DOHH2 (cell line): Measurements from ENCODE around the gene RAN.

Experiments
- H3F3A ChIP-seq: fragments of 200-600 bp; sonication (generic), shearing (Covaris generic); 2 replicates; pipeline ENCODE4 v1.6.0; 2016; ENCODE audit warnings: antibody characterized with exemption, mild to moderate bottlenecking; ENCODE audit not compliant: control insufficient read depth, insufficient read depth
- H3K27ac ChIP-seq: fragments of 200-600 bp; sonication (generic); 2 replicates; pipeline ENCODE4 v1.5.1; 2014; ENCODE audit warnings: low read depth, mild to moderate bottlenecking, low read length, moderate library complexity
- H3K27me3 ChIP-seq: fragments of 200-600 bp; sonication (generic); 2 replicates; pipeline ENCODE4 v1.6.1; 2014; ENCODE audit warnings: mild to moderate bottlenecking, low read length, mixed read lengths; ENCODE audit not compliant: control insufficient read depth
- H3K36me3 ChIP-seq: fragments of 200-600 bp; sonication (generic); 2 replicates; pipeline ENCODE4 v1.6.1; 2014; ENCODE audit warnings: mild to moderate bottlenecking, low read length, moderate library complexity, mixed read lengths; ENCODE audit not compliant: control insufficient read depth
- H3K4me1 ChIP-seq: fragments of 200-600 bp; sonication (generic); 2 replicates; pipeline ENCODE4 v1.6.1; 2014; ENCODE audit warnings: mild to moderate bottlenecking, low read length, mixed read lengths; ENCODE audit not compliant: control insufficient read depth
- H3K4me2 ChIP-seq: fragments of 200-600 bp; sonication (generic); 2 replicates; pipeline ENCODE4 v1.6.0; 2014; ENCODE audit warnings: mild to moderate bottlenecking, low read length, moderate library complexity
- H3K4me3 ChIP-seq: fragments of 200-600 bp; sonication (generic); 2 replicates; pipeline ENCODE4 v1.5.1; 2014; ENCODE audit warnings: mild to moderate bottlenecking, low read length, mixed read lengths
- H3K79me2 ChIP-seq: fragments of 200-600 bp; sonication (generic); 2 replicates; pipeline ENCODE4 v1.6.1; 2014; ENCODE audit warnings: mild to moderate bottlenecking, low read length, mixed read lengths; ENCODE audit not compliant: control insufficient read depth
- H3K9me2 ChIP-seq: fragments of 200-600 bp; sonication (generic); replicated peaks from 2 replicates; pipeline ENCODE4 v1.6.1; 2014; ENCODE audit warnings: mild to moderate bottlenecking, low read length, mixed read lengths; ENCODE audit not compliant: control insufficient read depth
- H3K9me3 ChIP-seq: fragments of 200-600 bp; sonication (generic); 2 replicates; pipeline ENCODE4 v1.6.1; 2014; ENCODE audit warnings: antibody characterized with exemption, low read length, mixed read lengths; ENCODE audit not compliant: control insufficient read depth, insufficient read depth
- H4K20me1 ChIP-seq: fragments of 200-600 bp; sonication (generic); 2 replicates; pipeline ENCODE4 v1.6.0; 2014; ENCODE audit warnings: low read depth, mild to moderate bottlenecking, antibody characterized with exemption, low read length, moderate library complexity; ENCODE audit not compliant: control insufficient read depth, insufficient read depth
- EZH2phosphoT487 ChIP-seq: fragments of 200-600 bp; sonication (generic); IDR thresholded peaks from 2 replicates; pipeline ENCODE4 v1.6.1; 2017; ENCODE audit warnings: borderline replicate concordance, mild to moderate bottlenecking, antibody characterized with exemption, low read length, moderate library complexity, mixed read lengths
- TF ChIP-seq, protein P1 (sequence below): fragments of 200-600 bp; sonication (generic); IDR thresholded peaks from one replicate; pipeline ENCODE4 v1.5.1; 2014; ENCODE audit warnings: antibody characterized with exemption, mild to moderate bottlenecking, low read depth, low read length; ENCODE audit not compliant: poor library complexity, severe bottlenecking

The RAN gene

DNA sequence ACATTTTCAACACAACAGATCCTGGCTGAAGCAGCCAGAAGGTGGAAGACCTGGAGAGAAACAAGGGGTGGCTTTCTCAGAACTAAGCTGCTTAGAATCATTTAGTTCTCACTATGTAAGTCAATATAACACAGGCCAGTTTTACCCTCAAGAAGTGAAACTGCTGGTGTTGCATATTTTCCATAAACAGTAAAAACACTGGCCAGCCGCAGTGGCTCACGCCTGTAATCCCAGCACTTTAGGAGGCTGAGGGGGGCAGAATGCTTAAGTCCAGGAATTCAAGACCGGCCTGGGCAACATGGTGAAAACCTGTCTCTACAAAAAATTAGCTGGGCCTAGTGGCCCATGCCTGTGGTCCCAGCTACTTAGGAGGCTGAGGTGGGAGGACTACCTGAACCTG lies 44.4 kb upstream of the RAN start:
- H3K9me2 ChIP-seq: no peaks in the 10 kb centered on the region
- peaks cover 5% of the 10 kb centered on the region; the same call in 1 of the 2 replicates for H3F3A ChIP-seq
- no peaks in the 10 kb centered on the region for H3K27me3 ChIP-seq
- no peaks in the 10 kb centered on the region; the same call in 1 of the 2 replicates for H4K20me1 ChIP-seq
- peaks cover 9% of the 10 kb centered on the region for H3K4me1 ChIP-seq
- H3K36me3 ChIP-seq: peaks cover 29% of the 10 kb centered on the region
- H3K4me2 ChIP-seq: no peak overlapping the region
- TF ChIP-seq, protein P1, sequence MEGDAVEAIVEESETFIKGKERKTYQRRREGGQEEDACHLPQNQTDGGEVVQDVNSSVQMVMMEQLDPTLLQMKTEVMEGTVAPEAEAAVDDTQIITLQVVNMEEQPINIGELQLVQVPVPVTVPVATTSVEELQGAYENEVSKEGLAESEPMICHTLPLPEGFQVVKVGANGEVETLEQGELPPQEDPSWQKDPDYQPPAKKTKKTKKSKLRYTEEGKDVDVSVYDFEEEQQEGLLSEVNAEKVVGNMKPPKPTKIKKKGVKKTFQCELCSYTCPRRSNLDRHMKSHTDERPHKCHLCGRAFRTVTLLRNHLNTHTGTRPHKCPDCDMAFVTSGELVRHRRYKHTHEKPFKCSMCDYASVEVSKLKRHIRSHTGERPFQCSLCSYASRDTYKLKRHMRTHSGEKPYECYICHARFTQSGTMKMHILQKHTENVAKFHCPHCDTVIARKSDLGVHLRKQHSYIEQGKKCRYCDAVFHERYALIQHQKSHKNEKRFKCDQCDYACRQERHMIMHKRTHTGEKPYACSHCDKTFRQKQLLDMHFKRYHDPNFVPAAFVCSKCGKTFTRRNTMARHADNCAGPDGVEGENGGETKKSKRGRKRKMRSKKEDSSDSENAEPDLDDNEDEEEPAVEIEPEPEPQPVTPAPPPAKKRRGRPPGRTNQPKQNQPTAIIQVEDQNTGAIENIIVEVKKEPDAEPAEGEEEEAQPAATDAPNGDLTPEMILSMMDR: no peak
- no peak for TF ChIP-seq EZH2phosphoT487
- no peaks in the 10 kb centered on the region for H3K9me3 ChIP-seq
- peaks cover 43% of the 10 kb centered on the region for H3K79me2 ChIP-seq
- no peak overlapping the region for H3K27ac ChIP-seq
- no peak overlapping the region for H3K4me3 ChIP-seq

DNA sequence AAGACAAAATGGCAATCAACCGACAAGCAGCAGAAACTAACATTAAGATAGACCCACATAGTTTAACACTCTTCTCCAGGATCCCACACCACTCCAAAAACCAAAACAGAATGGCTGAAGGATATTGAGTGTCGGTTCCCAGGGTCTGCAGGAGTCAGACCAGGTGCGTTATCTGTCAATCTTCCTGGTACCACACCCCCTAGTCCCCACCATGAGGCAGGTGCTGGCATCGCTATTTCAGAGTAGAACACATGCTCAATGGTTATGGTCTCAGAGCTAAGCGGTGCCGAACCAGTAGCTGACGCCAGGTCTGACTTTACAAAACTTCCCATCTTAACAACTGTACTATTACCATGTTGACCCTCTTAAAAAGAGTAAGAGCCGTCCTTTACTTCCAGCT lies 43.0 kb upstream of the RAN start:
- Histone ChIP-seq H3K4me2 (no peak overlapping the region), H3K36me3 (peaks cover 21% of the 10 kb centered on the region), H3K27ac (no peak overlapping the region), H3K79me2 (peaks cover 56% of the 10 kb centered on the region), H3K9me3 (no peaks in the 10 kb centered on the region), H4K20me1 (no peaks in the 10 kb centered on the region; the same call in 1 of the 2 replicates), H3F3A (peaks cover 5% of the 10 kb centered on the region; the same call in 1 of the 2 replicates), H3K4me1 (peaks cover 9% of the 10 kb centered on the region), H3K27me3 (no peaks in the 10 kb centered on the region), H3K9me2 (no peaks in the 10 kb centered on the region), H3K4me3 (no peak overlapping the region)
- TF ChIP-seq, protein P1: no peak
- no peak for TF ChIP-seq EZH2phosphoT487

DNA sequence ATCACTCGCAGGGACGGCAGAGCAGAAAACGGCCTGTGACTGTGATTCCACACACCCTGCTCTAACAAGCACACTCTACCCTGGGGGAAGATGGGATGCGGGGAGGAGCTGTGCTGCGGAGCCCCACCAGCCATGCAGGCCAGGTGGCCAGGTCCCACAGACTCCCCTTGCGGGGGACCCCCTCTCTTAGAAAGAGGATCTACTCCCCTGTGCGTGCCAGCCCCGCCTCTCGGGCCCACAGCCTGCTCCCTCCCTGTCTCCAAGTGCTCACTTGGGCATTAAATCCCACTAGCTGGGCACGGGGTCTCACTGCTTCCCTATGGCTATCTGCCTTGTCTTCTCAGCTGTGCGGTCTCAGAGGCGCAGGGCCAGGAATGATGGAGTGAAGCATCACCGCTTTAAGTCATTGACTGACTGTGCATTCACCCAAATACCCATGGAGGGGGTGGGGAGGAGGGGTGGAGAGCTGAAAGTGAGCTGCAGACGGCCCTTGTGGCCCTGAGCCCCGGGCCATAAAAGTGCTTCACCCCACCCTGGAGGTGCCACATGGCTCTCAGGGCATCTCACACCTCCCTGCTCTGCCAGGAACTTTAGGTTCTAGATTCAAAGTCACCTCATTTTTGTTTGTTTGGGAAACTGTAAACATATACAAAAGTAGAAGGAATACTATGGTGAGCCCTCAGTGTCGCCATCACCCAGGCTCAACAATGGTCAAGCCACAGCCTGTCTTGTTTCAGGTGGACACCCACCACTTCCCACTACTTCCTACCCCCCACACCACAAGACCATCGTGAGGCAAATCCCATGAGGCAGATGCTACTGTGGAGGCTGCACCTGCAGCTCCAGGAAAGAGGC lies 42.2 kb upstream of the RAN start:
- H3K4me2 ChIP-seq: no peak overlapping the region
- H3K9me2 ChIP-seq: no peaks in the 10 kb centered on the region
- H3K27me3 ChIP-seq: no peaks in the 10 kb centered on the region
- H3F3A ChIP-seq: peaks cover 5% of the 10 kb centered on the region; the same call in 1 of the 2 replicates
- H3K9me3 ChIP-seq: no peaks in the 10 kb centered on the region
- peaks cover 18% of the 10 kb centered on the region for H3K36me3 ChIP-seq
- H3K79me2 ChIP-seq: peaks cover 60% of the 10 kb centered on the region
- H3K4me3 ChIP-seq: no peak overlapping the region
- no peak overlapping the region for H3K27ac ChIP-seq
- H4K20me1 ChIP-seq: no peaks in the 10 kb centered on the region; the same call in 1 of the 2 replicates
- no peak for TF ChIP-seq EZH2phosphoT487
- TF ChIP-seq, protein P1: no peak
- H3K4me1 ChIP-seq: peaks cover 9% of the 10 kb centered on the region
